Measurements from ENCODE around the gene CAMTA1.

CAMTA1 gene

DNA sequence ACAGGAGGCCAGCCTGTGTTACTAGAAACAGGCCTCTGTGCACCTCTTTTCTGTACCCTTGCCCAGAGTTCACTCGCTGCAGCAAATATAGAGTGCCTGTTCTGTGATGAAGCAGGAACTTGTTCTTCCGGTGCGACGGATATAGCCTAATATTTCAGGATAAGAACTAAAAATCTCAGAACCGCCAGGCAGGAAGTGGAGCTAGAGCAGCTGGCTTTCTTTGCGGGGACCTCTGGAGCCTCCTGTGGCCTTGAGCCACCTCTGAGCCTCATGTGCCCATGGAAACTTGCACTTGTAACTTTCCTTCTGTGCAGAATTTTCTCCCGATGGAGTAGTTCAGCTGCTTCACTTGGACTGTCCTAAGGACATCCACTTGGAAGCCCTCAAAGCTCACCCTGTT lies 941.4 kb downstream of the CAMTA1 start:
- TF ChIP-seq, protein P1, sequence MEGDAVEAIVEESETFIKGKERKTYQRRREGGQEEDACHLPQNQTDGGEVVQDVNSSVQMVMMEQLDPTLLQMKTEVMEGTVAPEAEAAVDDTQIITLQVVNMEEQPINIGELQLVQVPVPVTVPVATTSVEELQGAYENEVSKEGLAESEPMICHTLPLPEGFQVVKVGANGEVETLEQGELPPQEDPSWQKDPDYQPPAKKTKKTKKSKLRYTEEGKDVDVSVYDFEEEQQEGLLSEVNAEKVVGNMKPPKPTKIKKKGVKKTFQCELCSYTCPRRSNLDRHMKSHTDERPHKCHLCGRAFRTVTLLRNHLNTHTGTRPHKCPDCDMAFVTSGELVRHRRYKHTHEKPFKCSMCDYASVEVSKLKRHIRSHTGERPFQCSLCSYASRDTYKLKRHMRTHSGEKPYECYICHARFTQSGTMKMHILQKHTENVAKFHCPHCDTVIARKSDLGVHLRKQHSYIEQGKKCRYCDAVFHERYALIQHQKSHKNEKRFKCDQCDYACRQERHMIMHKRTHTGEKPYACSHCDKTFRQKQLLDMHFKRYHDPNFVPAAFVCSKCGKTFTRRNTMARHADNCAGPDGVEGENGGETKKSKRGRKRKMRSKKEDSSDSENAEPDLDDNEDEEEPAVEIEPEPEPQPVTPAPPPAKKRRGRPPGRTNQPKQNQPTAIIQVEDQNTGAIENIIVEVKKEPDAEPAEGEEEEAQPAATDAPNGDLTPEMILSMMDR (IDR thresholded peaks at IDR 0.05; ENCODE audit: insufficient read depth, missing control alignments) = no peak
- DNase-seq (ENCODE audit: insufficient read length, low spot score) (no peak), FAIRE-seq (no peak)

DNA sequence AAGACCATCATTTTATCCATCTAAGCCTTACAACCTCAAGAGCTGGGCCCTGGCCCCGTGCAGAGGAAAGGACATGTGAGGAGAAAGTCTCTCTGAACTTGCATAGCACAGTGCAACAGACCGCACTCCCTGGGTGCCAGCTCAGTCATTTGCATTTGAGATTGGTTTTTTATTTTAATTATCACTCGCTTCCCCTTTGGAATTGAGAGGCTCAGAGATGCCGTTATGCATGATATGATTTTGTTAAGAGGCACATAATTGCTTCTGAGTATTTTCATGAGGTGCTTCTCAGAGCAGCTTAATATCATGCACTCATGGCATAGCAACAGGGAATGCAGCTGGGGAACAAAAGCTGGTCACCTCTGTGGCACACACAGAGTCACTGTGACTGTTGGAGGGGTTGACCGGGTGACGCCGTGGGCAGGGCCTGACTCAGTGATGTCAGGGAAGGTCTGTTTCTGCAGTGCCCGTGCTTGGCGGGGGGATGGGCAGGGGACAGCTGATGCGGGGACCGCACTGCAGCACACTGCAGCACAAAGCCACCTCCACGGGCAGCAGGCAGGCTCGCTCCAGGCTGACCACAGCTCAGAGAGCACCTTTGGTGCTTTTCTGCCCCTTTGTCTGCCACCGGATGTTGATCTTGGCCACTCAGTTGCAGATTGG lies 942.7 kb downstream of the CAMTA1 start:
- DNase-seq (ENCODE audit: insufficient read length, low spot score) = no peak
- TF ChIP-seq, protein P1 (IDR thresholded peaks at IDR 0.05; ENCODE audit: insufficient read depth, missing control alignments) = no peak
- FAIRE-seq = no peak

DNA sequence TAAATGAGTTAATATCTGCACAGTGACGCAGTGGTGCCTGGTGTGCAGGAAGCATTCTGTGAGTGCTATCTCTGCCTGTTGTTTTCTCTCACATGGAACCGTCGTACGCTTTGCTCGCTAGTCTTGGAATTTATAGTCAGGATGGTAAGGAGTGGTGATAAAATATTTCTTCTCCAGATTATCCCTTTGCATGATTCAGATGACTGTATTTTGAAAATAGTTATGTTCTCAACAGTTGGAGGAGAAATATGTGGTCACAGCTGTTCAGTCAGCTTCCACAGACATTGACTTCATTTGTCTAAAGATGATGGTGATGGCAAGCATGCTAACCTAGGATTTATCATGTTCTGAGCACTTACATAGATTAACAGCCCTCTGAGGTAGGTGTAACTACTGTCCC lies 944.5 kb downstream of the CAMTA1 start:
- DNase-seq (ENCODE audit: insufficient read length, low spot score) (no peak), FAIRE-seq (no peak)
- TF ChIP-seq, protein P1 (IDR thresholded peaks at IDR 0.05; ENCODE audit: insufficient read depth, missing control alignments) = no peak

DNA sequence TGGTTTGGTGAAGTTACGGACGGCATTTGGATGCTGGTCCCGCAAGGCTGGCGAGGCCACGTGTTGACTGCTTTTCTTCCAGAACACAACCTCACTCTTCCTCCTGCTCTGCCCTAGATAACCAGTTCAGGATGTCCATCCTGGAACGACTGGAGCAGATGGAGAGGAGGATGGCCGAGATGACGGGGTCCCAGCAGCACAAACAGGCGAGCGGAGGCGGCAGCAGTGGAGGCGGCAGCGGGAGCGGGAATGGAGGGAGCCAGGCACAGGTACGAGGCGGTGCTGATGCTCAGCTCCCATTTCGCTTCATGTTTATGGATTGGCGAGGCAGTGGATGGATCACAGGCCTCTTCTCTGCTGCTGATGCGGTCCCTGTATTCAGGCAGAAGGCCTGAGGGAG lies 947.1 kb downstream of the CAMTA1 start:
- FAIRE-seq = no peak
- TF ChIP-seq, protein P1 (IDR thresholded peaks at IDR 0.05; ENCODE audit: insufficient read depth, missing control alignments) = no peak

DNA sequence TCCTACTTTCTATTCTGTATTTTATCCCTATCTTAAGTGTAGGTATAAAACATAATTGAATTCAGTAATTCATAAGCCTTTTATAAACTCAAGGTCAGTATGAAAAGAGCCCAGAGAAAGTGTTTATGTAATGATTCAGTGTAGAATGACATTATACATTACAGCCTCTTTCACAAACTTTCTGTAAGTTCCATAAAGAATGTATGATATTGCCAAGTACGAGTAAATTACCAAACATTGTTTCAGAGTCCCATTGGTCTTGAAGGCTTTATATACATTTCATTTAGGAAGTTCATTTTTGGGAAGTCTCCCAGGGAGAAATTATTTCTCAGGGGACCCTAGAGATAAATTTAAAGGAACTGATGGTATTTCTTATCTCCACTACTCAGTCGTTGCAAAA lies 948.0 kb downstream of the CAMTA1 start:
- TF ChIP-seq, protein P1 (IDR thresholded peaks at IDR 0.05; ENCODE audit: insufficient read depth, missing control alignments) = no peak
- DNase-seq (ENCODE audit: insufficient read length, low spot score) = no peak
- no peak for FAIRE-seq

More for the DNA sequence above, 947.1 kb downstream of the CAMTA1 start:
- no peak for DNase-seq (ENCODE audit: insufficient read length, low spot score)

DNA sequence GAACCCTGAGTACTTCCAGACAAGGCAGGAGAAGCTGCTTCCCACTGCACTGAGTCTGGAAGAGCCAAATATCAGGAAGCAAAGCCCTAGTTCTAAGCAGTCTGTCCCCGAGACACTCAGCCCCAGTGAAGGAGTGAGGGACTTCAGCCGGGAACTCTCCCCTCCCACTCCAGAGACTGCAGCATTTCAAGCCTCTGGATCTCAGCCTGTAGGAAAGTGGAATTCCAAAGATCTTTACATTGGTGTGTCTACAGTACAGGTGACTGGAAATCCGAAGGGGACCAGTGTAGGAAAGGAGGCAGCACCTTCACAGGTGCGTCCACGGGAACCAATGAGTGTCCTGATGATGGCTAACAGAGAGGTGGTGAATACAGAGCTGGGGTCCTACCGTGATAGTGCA lies 952.8 kb downstream of the CAMTA1 start:
- TF ChIP-seq, protein P1 (IDR thresholded peaks at IDR 0.05; ENCODE audit: insufficient read depth, missing control alignments) = no peak
- no peak for DNase-seq (ENCODE audit: insufficient read length, low spot score)
- FAIRE-seq = no peak

DNA sequence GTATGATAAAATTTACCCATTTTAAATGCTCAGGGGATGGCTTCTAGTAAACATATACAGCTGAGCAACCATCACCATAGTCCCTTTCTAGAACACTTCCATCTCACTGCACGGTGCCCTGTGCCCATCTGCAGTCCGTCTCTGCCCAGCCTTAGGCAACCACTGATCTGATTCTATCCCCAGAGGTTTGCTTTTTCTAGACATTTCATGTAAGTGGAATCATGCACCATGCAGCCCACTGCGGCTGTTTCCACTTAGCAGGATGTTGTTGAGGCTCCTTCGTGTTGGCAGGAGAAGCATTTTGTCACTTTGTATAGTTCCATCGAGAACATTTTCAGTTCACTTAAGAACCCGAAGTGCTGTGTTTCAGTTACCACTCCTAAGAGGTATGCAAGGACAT lies 958.1 kb downstream of the CAMTA1 start:
- no peak for FAIRE-seq
- TF ChIP-seq, protein P1 (IDR thresholded peaks at IDR 0.05; ENCODE audit: insufficient read depth, missing control alignments) = no peak
- no peak for DNase-seq (ENCODE audit: insufficient read length, low spot score)
